ENCODE measurements around the gene CYTH1. TPM values are rescaled to one million over a fixed set of nuclear protein-coding genes. Genes with fewer than 3 reads are reported as not detected.

Gene CYTH1
- total and polyA plus RNA-seq, 3 experiments from 2014 or later: 115 to 279 (median 129) TPM

DNA sequence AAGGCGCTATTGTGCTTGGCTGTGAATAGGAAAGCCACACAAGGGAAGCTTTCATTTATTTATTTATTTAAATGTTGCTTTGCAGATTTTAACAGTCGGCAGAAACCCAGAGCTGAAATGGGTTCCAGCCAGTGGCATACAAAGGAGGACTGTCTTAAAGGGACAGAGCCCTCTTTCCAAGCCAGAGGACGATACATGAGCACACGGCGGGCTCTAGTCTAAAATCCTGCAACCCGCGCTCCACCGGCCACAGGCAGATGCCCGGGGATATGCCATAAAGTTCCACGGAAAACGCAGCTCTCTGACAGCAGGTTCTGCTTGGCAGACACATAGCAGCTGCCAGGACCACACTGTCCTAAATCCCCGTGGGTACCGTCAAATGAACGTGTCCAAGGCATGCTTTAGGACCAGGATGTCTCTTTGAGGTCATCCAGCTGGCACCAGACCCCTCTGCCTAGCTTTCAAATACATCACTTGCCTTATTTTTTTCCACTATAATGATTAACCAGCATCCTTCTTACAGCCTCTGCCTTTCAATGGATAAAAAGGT is 64.6 kb downstream of the CYTH1 start:
- Mint-ChIP-seq H3K4me3 (peak overlapping the region; percentile 40 to 88 (median 66)), H3K4me1 (peaks cover 84 to 99% (median 96%) of the 10 kb centered on the region in 3 donors), H3K27ac (peak overlapping the region in 7 of 8 donors; percentile 66 to 93 (median 83)), H3K9me3 (no peaks in the 10 kb centered on the region), H3K36me3 (peaks cover 0 to 20% (median 4%) of the 10 kb centered on the region in 3 donors), H3K27me3 (no peaks in the 10 kb centered on the region)
- H3K4me1 ChIP-seq (ENCODE audit: insufficient read depth, low read length): peaks cover 95% of the 10 kb centered on the region
- no peak overlapping the region for H3K27ac ChIP-seq (ENCODE audit: low read depth, low read length)
- peak overlapping the region; percentile 1 for H3K4me3 ChIP-seq (ENCODE audit: low read length)
- no peaks in the 10 kb centered on the region for H3K9me3 ChIP-seq (ENCODE audit: low read length)
- CTCF ChIA-PET: interaction anchor here (1.0 to 1.9 kb wide), 2 partner anchors 8 to 29 kb away, joined by 3 to 7 read pairs; no protein-coding TSS in a partner anchor
- no peaks in the 10 kb centered on the region for H3K36me3 ChIP-seq (ENCODE audit: insufficient read depth, low read length)
- H3K27me3 ChIP-seq (ENCODE audit: insufficient read depth, low read length, poor library complexity, severe bottlenecking): no peaks in the 10 kb centered on the region
- no peak for DNase-seq
- POLR2A ChIA-PET: interaction anchor here (0.6 to 0.9 kb wide), 3 partner anchors 12 to 272 kb away, joined by 3 to 6 read pairs (median 4); no protein-coding TSS in a partner anchor

- no peaks in the 10 kb centered on the region for H3K36me3 ChIP-seq (ENCODE audit: insufficient read depth, low read length)
- H3K27ac Mint-ChIP-seq: peak overlapping the region; percentile 26 to 98 (median 69)
- H3K4me1 ChIP-seq (ENCODE audit: insufficient read depth, low read length): peaks cover 89% of the 10 kb centered on the region
- no peaks in the 10 kb centered on the region for H3K27me3 Mint-ChIP-seq
- no peaks in the 10 kb centered on the region for H3K9me3 Mint-ChIP-seq
- CTCF ChIA-PET: interaction anchor here (1.0 to 1.9 kb wide), 2 partner anchors 8 to 30 kb away, joined by 3 to 7 read pairs; no protein-coding TSS in a partner anchor
- H3K4me1 Mint-ChIP-seq: peaks cover 81 to 98% (median 98%) of the 10 kb centered on the region in 3 donors
- POLR2A ChIA-PET: interaction anchor here (0.9 kb wide), 1 partner anchor 12 kb away, joined by 3 read pairs; no protein-coding TSS in a partner anchor
- no peaks in the 10 kb centered on the region for H3K27me3 ChIP-seq (ENCODE audit: insufficient read depth, low read length, poor library complexity, severe bottlenecking)
- DNase-seq: peak in 1 of 5 donors; percentile 41
- no peak overlapping the region for H3K27ac ChIP-seq (ENCODE audit: low read depth, low read length)
- H3K4me3 Mint-ChIP-seq: peak overlapping the region in 6 of 7 donors; percentile 59 to 88 (median 70)
- H3K4me3 ChIP-seq (ENCODE audit: low read length): peak overlapping the region; percentile 21
- no peaks in the 10 kb centered on the region for H3K9me3 ChIP-seq (ENCODE audit: low read length)
- peaks cover 0 to 18% (median 4%) of the 10 kb centered on the region in 3 donors for H3K36me3 Mint-ChIP-seq
These were observed 65.2 kb downstream of the CYTH1 start for GRCh38 chr17:78716814-78717393.

DNA sequence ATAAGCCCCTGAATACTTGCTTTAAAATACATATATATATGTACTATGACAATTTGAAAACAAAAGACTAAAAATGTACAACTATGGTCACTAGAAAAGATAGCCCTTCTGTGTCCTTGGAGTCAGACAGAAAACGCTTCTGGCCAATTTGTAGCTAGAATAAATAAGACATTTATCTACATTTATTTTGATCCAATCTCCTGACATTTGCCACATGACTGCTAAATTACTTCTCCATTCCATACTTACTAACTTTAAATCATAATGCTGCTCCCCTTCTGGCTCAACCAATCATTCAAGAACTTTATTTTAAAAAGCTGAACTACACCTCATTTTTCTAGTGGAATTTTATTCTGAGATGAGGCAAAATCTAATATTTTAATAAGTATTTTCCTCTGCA is 65.8 kb downstream of the CYTH1 start:
- CTCF ChIA-PET: interaction anchor here (1.3 kb wide), 1 partner anchor 11 kb away, joined by 3 read pairs; no protein-coding TSS in a partner anchor
- no peak overlapping the region for H3K27ac ChIP-seq (ENCODE audit: low read depth, low read length)

DNA sequence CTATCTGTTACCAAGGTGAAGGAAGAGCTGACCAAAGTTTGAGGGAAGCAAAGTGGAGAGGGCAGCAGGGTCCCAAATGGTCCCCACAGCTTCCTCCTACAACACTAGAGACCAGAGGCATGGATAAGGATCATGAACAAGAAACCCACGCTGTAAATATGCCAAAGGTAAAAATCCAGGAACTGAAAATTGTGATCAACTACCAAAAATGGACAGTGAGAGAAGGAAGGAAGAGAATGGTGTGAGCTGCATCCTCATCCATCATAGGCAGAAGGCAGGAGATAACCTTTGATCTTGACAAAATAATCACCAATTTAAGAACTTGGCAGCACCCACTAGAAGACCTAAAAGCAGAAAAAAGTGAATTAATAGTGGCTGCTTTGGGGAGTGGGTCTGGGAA is 66.2 kb downstream of the CYTH1 start:
- CTCF ChIA-PET: interaction anchor here (1.3 kb wide), 1 partner anchor 11 kb away, joined by 3 read pairs; no protein-coding TSS in a partner anchor
- peak overlapping the region; percentile 26 for H3K4me3 ChIP-seq (ENCODE audit: low read length)
- peak overlapping the region; percentile 74 to 98 (median 80) for H3K27ac Mint-ChIP-seq

More for the DNA sequence above, 65.8 kb downstream of the CYTH1 start:
- H3K4me1 ChIP-seq (ENCODE audit: insufficient read depth, low read length): peaks cover 88% of the 10 kb centered on the region
- H3K9me3 Mint-ChIP-seq: no peaks in the 10 kb centered on the region
- POLR2A ChIA-PET: no interaction called here
- H3K36me3 ChIP-seq (ENCODE audit: insufficient read depth, low read length): no peaks in the 10 kb centered on the region
- H3K27me3 ChIP-seq (ENCODE audit: insufficient read depth, low read length, poor library complexity, severe bottlenecking): no peaks in the 10 kb centered on the region
- H3K4me3 Mint-ChIP-seq: peak overlapping the region in 6 of 7 donors; percentile 23 to 77 (median 67)
- no peak overlapping the region for H3K4me3 ChIP-seq (ENCODE audit: low read length)
- no peaks in the 10 kb centered on the region for H3K9me3 ChIP-seq (ENCODE audit: low read length)
- H3K36me3 Mint-ChIP-seq: peaks cover 0 to 18% (median 4%) of the 10 kb centered on the region in 3 donors
- DNase-seq: no peak
- peaks cover 82 to 98% (median 98%) of the 10 kb centered on the region in 3 donors for H3K4me1 Mint-ChIP-seq
- H3K27me3 Mint-ChIP-seq: no peaks in the 10 kb centered on the region
- peak overlapping the region in 6 of 8 donors; percentile 4 to 98 (median 79) for H3K27ac Mint-ChIP-seq

DNA sequence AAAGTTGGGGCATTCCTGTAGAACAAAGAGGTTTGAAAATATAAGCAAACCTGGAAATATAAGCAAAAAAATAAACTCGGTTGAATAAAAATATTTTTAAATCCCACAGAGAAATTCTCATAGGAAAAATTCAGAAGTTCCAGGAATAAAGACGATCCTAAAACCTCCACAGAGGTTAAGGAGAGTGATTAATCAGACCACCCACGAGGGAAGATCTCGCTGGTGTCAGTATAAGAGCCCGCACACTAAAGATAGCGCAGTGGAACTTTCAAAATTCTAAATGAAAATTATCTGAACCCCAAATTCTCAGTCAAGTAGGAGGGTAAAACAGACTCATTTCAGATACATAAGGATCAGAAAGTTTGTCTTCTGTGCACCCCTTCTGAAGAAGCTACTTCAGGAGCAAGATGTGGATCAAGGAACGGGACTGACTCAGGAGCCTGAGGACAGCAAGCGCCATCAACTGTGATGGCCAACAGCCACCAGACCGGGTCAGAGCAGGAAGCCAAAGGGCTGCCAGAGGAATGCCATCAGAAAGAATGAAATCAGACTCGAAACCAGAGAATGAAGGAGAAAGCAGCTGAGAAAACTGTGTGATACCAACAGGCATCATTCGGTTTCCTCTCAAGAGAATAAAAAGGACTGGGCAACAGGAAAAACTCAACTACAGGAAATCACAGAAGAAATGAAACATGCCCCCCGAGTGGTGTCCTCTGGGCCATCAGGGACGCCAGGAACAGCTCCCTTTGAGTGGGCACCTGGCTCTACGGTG is 66.9 kb downstream of the CYTH1 start:
- Histone ChIP-seq H3K9me3 (ENCODE audit: low read length) (no peaks in the 10 kb centered on the region), H3K4me1 (ENCODE audit: insufficient read depth, low read length) (peaks cover 85% of the 10 kb centered on the region), H3K4me3 (ENCODE audit: low read length) (peak overlapping the region; percentile 26), H3K27ac (ENCODE audit: low read depth, low read length) (no peak overlapping the region), H3K27me3 (ENCODE audit: insufficient read depth, low read length, poor library complexity, severe bottlenecking) (no peaks in the 10 kb centered on the region), H3K36me3 (ENCODE audit: insufficient read depth, low read length) (no peaks in the 10 kb centered on the region)
- no peak for DNase-seq
- Mint-ChIP-seq H3K36me3 (peaks cover 0 to 23% (median 4%) of the 10 kb centered on the region in 3 donors), H3K4me1 (peaks cover 83 to 96% (median 95%) of the 10 kb centered on the region in 3 donors), H3K27ac (peak overlapping the region; percentile 31 to 98 (median 85)), H3K27me3 (peaks cover 0 to 1% of the 10 kb centered on the region in 2 donors), H3K9me3 (no peaks in the 10 kb centered on the region), H3K4me3 (peak overlapping the region; percentile 40 to 88 (median 70))
- CTCF ChIA-PET: interaction anchor here (1.3 kb wide), 1 partner anchor 12 kb away, joined by 3 read pairs; no protein-coding TSS in a partner anchor
- POLR2A ChIA-PET: no interaction called here

More for the DNA sequence above, 66.2 kb downstream of the CYTH1 start:
- peak overlapping the region; percentile 34 to 88 (median 70) for H3K4me3 Mint-ChIP-seq
- no peaks in the 10 kb centered on the region for H3K9me3 Mint-ChIP-seq
- peaks cover 80 to 96% (median 95%) of the 10 kb centered on the region in 3 donors for H3K4me1 Mint-ChIP-seq
- DNase-seq: no peak
- Histone ChIP-seq H3K9me3 (ENCODE audit: low read length) (no peaks in the 10 kb centered on the region), H3K4me1 (ENCODE audit: insufficient read depth, low read length) (peaks cover 85% of the 10 kb centered on the region), H3K36me3 (ENCODE audit: insufficient read depth, low read length) (no peaks in the 10 kb centered on the region), H3K27ac (ENCODE audit: low read depth, low read length) (no peak overlapping the region), H3K27me3 (ENCODE audit: insufficient read depth, low read length, poor library complexity, severe bottlenecking) (no peaks in the 10 kb centered on the region)
- no peaks in the 10 kb centered on the region for H3K27me3 Mint-ChIP-seq
- peaks cover 0 to 18% (median 4%) of the 10 kb centered on the region in 3 donors for H3K36me3 Mint-ChIP-seq
- POLR2A ChIA-PET: no interaction called here

DNA sequence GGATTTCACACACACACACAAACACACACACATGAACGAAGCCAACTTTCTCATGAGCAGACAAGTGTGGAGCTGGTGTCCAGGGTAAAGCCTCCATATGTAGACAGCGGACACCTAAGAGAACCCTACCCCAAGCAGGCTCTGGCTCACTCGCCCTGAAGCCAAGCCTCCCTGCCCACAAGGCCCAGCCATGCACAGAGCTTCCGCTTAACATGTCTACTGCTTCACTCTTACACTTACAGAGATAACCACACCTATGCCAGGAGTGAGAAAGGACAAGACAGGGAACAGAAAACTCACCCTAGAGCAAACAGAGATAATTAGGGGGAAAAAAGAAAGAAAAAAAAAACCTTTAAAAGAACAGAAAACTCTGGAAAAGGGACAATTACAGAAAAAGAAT is 67.5 kb downstream of the CYTH1 start:
- Histone ChIP-seq H3K4me1 (ENCODE audit: insufficient read depth, low read length) (peaks cover 84% of the 10 kb centered on the region), H3K27ac (ENCODE audit: low read depth, low read length) (no peak overlapping the region), H3K27me3 (ENCODE audit: insufficient read depth, low read length, poor library complexity, severe bottlenecking) (no peaks in the 10 kb centered on the region), H3K36me3 (ENCODE audit: insufficient read depth, low read length) (no peaks in the 10 kb centered on the region), H3K9me3 (ENCODE audit: low read length) (no peaks in the 10 kb centered on the region), H3K4me3 (ENCODE audit: low read length) (no peak overlapping the region)
- DNase-seq: no peak
- H3K4me1 Mint-ChIP-seq: peaks cover 83 to 96% (median 95%) of the 10 kb centered on the region in 3 donors
- POLR2A ChIA-PET: no interaction called here
- peaks cover 0 to 29% (median 4%) of the 10 kb centered on the region in 3 donors for H3K36me3 Mint-ChIP-seq
- CTCF ChIA-PET: no interaction called here
- peak overlapping the region in 7 of 8 donors; percentile 72 to 90 (median 86) for H3K27ac Mint-ChIP-seq
- H3K9me3 Mint-ChIP-seq: no peaks in the 10 kb centered on the region
- peaks cover 0 to 2% of the 10 kb centered on the region in 2 donors for H3K27me3 Mint-ChIP-seq
- H3K4me3 Mint-ChIP-seq: peak overlapping the region; percentile 0 to 77 (median 53)

- Histone ChIP-seq H3K27me3 (ENCODE audit: insufficient read depth, low read length, poor library complexity, severe bottlenecking) (no peaks in the 10 kb centered on the region), H3K4me1 (ENCODE audit: insufficient read depth, low read length) (peaks cover 76% of the 10 kb centered on the region), H3K27ac (ENCODE audit: low read depth, low read length) (no peak overlapping the region), H3K4me3 (ENCODE audit: low read length) (no peak overlapping the region), H3K36me3 (ENCODE audit: insufficient read depth, low read length) (peaks cover 9% of the 10 kb centered on the region), H3K9me3 (ENCODE audit: low read length) (no peaks in the 10 kb centered on the region)
- ChIA-PET POLR2A (no interaction called here), CTCF (interaction anchor here (0.6 kb wide), 1 partner anchor 15 kb away, joined by 3 read pairs; no protein-coding TSS in a partner anchor)
- peaks cover 0 to 2% of the 10 kb centered on the region in 2 donors for H3K27me3 Mint-ChIP-seq
- H3K4me3 Mint-ChIP-seq: peak overlapping the region in 4 of 7 donors; percentile 17 to 72 (median 48)
- H3K4me1 Mint-ChIP-seq: peaks cover 77 to 93% (median 89%) of the 10 kb centered on the region in 3 donors
- peak overlapping the region in 7 of 8 donors; percentile 34 to 92 (median 67) for H3K27ac Mint-ChIP-seq
- H3K36me3 Mint-ChIP-seq: peaks cover 4 to 45% (median 12%) of the 10 kb centered on the region in 3 donors
- no peak for DNase-seq
- no peaks in the 10 kb centered on the region for H3K9me3 Mint-ChIP-seq
These were observed 70.0 kb downstream of the CYTH1 start for GRCh38 chr17:78712043-78712442.
